Spleen (tissue), 11 donors: Measurements from ENCODE around the gene TXNDC17. TPM values are rescaled to one million over a fixed set of nuclear protein-coding genes. Genes with fewer than 3 reads are reported as not detected.

Experiments used
- DNase-seq: peaks from one replicate; pipeline ENCODE4 v3.0.0-alpha.2; 2020
- H3K27ac ChIP-seq, 8 donors: fragments of 200-600 bp; sonication (generic) in 7 of 8; 1 replicate in 4 of 8; 2 replicates in 4 of 8; pipeline versions ENCODE4 v1.5.0 to v1.8.0; 2016 to 2021; ENCODE audit warnings: inconsistent platforms in 4 of 8, mild to moderate bottlenecking in 4 of 8, moderate library complexity in 1 of 8
- H3K27me3 ChIP-seq, 7 donors: fragments of 200-600 bp; sonication (generic) in 6 of 7; replicated peaks in 1 of 7; 1 replicate in 4 of 7; 2 replicates in 3 of 7; pipeline versions ENCODE4 v1.5.0 to v1.8.0; 2016 to 2021; ENCODE audit warnings: inconsistent platforms in 3 of 7, mild to moderate bottlenecking in 1 of 7
- H3K36me3 ChIP-seq, 6 donors: fragments of 200-600 bp; sonication (generic) in 5 of 6; 1 replicate in 4 of 6; 2 replicates in 2 of 6; pipeline versions ENCODE4 v1.5.0 to v1.8.0; 2016 to 2021; ENCODE audit warnings: inconsistent platforms in 2 of 6
- H3K4me1 ChIP-seq, 6 donors: fragments of 200-600 bp; sonication (generic) in 5 of 6; 1 replicate in 3 of 6; 2 replicates in 3 of 6; pipeline versions ENCODE4 v1.5.0 to v1.8.0; 2016 to 2021; ENCODE audit warnings: inconsistent platforms in 3 of 6
- H3K4me3 ChIP-seq, 8 donors: fragments of 200-600 bp; sonication (generic) in 7 of 8; 1 replicate in 4 of 8; 2 replicates in 4 of 8; pipeline versions ENCODE4 v1.5.0 to v1.8.0; 2016 to 2021; ENCODE audit warnings: inconsistent platforms in 4 of 8, mild to moderate bottlenecking in 4 of 8, moderate library complexity in 2 of 8
- H3K9me3 ChIP-seq, 8 donors: fragments of 200-600 bp; sonication (generic) in 7 of 8; 1 replicate in 4 of 8; 2 replicates in 4 of 8; pipeline versions ENCODE4 v1.5.0 to v1.8.0; 2016 to 2021; ENCODE audit warnings: inconsistent platforms in 4 of 8
- POLR2A ChIP-seq, 3 donors: fragments of 450-650 bp; IDR thresholded peaks; one replicate each; pipeline ENCODE4 v1.5.1; 2017; ENCODE audit warnings: antibody characterized with exemption in 3 of 3, mild to moderate bottlenecking in 1 of 3
- POLR2AphosphoS5 ChIP-seq, 3 donors: sonication (generic); formaldehyde crosslinking; IDR thresholded peaks; one replicate each; pipeline ENCODE4 v1.5.1; 2017; ENCODE audit warnings: antibody characterized with exemption in 3 of 3
- WGBS, 5 donors: extraction: QIAGEN DNeasy Blood & Tissue Kit in 3 of 5; methylation state at CpG; one replicate each; pipeline versions ENCODE4 v1.1.5 to v1.1.7; 2013 to 2018; 5-methylcytosine and 5-hydroxymethylcytosine counted together
- intact Hi-C: fragments of 100-400 bp; cut with DNase I; formaldehyde crosslinking; loops from one replicate; pipeline ENCODE4 v1.15.0; 2023; ENCODE audit warnings: low total_unique reads
- polyA plus RNA-seq, 3 donors: library from polyadenylated mRNA; stranded (reverse); fragments of 200-250 nt; gene quantifications; one replicate each; pipeline ENCODE4 v1.2.1, GENCODE V29; 2013
- total RNA-seq, 7 donors: library from RNA; depleted of rRNA in 3 of 7; stranded (reverse); fragments of >200 nt in 3 of 7; fragmentation: NEBNext Ultra II Directional in 4 of 7; extraction: Animal tissue kit (Norgen Biotek cat#: 25700) in 4 of 7; gene quantifications; one replicate each; pipeline versions ENCODE4 v1.1.0 to v1.2.1, GENCODE V29; 2016 to 2021
- TF ChIP-seq, protein P1 (sequence below), 11 experiments: fragments of 200-600 bp in 7 of 11; fragments of 450-650 bp in 4 of 11; sonication (generic) in 4 of 11; IDR thresholded peaks in 8 of 11; conservative IDR thresholded peaks in 3 of 11; 1 replicate in 7 of 11; 2 replicates in 4 of 11; pipeline versions ENCODE4 v1.4.0 to v1.8.0; 2016 to 2021; ENCODE audit warnings: antibody characterized with exemption in 11 of 11, inconsistent platforms in 4 of 11, mild to moderate bottlenecking in 1 of 11
- donor health status: healthy with polysubstance abuse.
- donor health status: DM: no; HTN: no; CAD: no; lungs with moderate emphysema.
- donor health status: DM: no; HTN: no; CAD: no.
- donor health status: Bipolar disorder and iron deficiency.
- donor health status: healthy.
- donor health status: DM: no; HTN: no; CAD: no.
- donor health status: DM: yes; HTN: yes; CAD: no.

TXNDC17 gene
- total and polyA plus RNA-seq, 10 donors = 38.8 to 215 (median 84.7) TPM

DNA sequence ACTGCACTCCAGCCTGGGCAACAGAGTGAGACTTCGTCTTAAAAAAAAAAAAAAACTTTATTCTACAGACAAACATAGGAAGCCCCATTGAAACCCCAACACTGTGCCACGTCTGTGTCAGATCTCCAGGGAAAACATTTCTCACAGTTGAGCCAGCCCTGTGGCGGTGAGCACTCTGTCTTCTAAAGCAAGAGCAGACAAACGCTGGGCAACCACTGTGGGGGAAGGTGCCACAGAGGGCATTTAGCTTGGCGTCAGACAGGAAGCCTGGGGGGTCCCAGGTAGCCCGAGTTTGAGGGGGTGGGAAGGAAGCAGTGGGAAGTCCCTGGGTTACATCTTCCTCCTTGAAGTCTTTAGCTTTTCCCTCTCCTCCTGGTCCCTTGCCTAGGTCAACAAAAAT lies 26.7 kb downstream of the TXNDC17 start:
- Histone ChIP-seq H3K4me3 (no peak overlapping the region), H3K27ac (no peak overlapping the region), H3K27me3 (no peaks in the 10 kb centered on the region), H3K9me3 (no peaks in the 10 kb centered on the region), H3K4me1 (peaks cover 0 to 15% (median 6%) of the 10 kb centered on the region in 6 donors), H3K36me3 (no peaks in the 10 kb centered on the region)
- intact Hi-C loops = loop anchor here (5.0 to 10.0 kb wide), 2 partner anchors 135 to 337 kb away; no protein-coding TSS in a partner anchor
- TF ChIP-seq, protein P1, sequence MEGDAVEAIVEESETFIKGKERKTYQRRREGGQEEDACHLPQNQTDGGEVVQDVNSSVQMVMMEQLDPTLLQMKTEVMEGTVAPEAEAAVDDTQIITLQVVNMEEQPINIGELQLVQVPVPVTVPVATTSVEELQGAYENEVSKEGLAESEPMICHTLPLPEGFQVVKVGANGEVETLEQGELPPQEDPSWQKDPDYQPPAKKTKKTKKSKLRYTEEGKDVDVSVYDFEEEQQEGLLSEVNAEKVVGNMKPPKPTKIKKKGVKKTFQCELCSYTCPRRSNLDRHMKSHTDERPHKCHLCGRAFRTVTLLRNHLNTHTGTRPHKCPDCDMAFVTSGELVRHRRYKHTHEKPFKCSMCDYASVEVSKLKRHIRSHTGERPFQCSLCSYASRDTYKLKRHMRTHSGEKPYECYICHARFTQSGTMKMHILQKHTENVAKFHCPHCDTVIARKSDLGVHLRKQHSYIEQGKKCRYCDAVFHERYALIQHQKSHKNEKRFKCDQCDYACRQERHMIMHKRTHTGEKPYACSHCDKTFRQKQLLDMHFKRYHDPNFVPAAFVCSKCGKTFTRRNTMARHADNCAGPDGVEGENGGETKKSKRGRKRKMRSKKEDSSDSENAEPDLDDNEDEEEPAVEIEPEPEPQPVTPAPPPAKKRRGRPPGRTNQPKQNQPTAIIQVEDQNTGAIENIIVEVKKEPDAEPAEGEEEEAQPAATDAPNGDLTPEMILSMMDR (IDR thresholded peaks at IDR 0.05 in 8 of 11, conservative IDR thresholded peaks at IDR 0.05 in 3 of 11) = no peak
- TF ChIP-seq POLR2A (IDR thresholded peaks at IDR 0.05) (no peak), POLR2AphosphoS5 (IDR thresholded peaks at IDR 0.05) (no peak)
- no peak for DNase-seq
- WGBS, 5 donors = 31 to 36% (median 35%) methylated on average over 6 of the region's 6 CpGs

DNA sequence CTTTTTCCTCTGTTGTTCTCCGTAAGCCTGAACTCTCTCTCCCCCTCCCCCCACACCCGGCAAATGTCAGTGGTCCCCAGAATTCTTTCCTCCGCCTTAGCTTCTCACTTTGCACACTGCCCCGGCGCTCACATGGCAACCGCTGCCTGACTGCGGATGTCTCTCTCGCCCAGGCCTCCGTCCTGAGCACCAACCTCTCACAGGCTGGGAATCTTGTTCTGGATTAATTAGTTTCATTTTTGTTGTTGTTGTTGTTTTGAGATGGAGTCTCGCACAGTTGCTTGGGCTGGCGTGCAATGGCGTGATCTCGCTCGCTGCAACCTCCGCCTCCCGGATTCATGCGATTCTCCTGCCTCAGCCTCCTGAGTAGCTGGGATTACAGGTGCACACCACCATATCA lies 27.4 kb downstream of the TXNDC17 start:
- DNase-seq = no peak
- 84 to 91% (median 87%) methylated on average over 17 of the region's 17 CpGs for WGBS, 5 donors

DNA sequence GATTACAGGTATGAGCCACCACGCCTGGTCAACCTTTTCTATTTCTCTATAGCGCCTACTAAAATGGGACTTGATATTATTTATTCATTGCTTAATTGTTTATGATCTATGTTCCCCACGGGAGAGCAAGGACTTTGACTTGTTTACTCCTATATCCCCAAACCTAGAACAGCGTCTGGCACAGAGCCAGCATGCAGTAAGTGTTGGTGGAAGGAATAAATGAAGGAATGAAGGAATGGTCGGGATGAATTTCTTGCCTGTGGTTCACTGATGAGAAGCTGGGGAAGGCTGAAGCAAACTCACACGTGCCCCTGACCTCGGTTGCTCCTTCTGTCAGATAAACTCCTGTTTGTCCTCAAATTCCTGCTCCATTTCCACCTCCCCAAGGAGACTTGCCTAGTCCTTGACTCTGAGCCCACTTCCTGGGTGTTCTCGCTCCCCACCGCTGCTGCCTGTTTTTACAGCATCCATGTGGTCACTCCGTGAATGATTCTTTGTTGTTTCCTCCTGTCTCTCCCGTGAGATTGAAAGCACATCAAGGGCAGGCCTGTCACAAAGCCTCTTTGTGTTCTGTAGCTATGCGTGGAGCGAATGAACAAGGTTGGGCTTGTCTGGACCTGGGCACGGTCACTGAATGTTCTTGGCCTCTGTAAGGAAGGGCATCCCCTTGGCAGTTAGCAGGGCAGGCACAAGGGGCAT lies 28.0 kb downstream of the TXNDC17 start:
- H3K9me3 ChIP-seq = no peaks in the 10 kb centered on the region
- WGBS, 5 donors = 79 to 88% (median 85%) methylated on average over 14 of the region's 14 CpGs
- no peaks in the 10 kb centered on the region for H3K36me3 ChIP-seq
- H3K27me3 ChIP-seq = no peaks in the 10 kb centered on the region
- H3K4me3 ChIP-seq = no peak overlapping the region
- intact Hi-C loops = loop anchor here (5.0 to 10.0 kb wide), 2 partner anchors 133 to 336 kb away; no protein-coding TSS in a partner anchor
- TF ChIP-seq, protein P1 (IDR thresholded peaks at IDR 0.05 in 8 of 11, conservative IDR thresholded peaks at IDR 0.05 in 3 of 11) = no peak
- no peak for TF ChIP-seq POLR2A (IDR thresholded peaks at IDR 0.05)
- TF ChIP-seq POLR2AphosphoS5 (IDR thresholded peaks at IDR 0.05) = no peak
- H3K4me1 ChIP-seq = peaks cover 0 to 9% (median 6%) of the 10 kb centered on the region in 6 donors
- no peak for DNase-seq
- no peak overlapping the region for H3K27ac ChIP-seq

More for the DNA sequence above, 27.4 kb downstream of the TXNDC17 start:
- no peak overlapping the region for H3K4me3 ChIP-seq
- peaks cover 0 to 9% (median 6%) of the 10 kb centered on the region in 6 donors for H3K4me1 ChIP-seq
- intact Hi-C loops = loop anchor here (5.0 to 10.0 kb wide), 2 partner anchors 134 to 337 kb away; no protein-coding TSS in a partner anchor
- H3K27ac ChIP-seq = no peak overlapping the region
- H3K36me3 ChIP-seq = no peaks in the 10 kb centered on the region
- no peaks in the 10 kb centered on the region for H3K27me3 ChIP-seq
- no peaks in the 10 kb centered on the region for H3K9me3 ChIP-seq
- TF ChIP-seq, protein P1 (IDR thresholded peaks at IDR 0.05 in 8 of 11, conservative IDR thresholded peaks at IDR 0.05 in 3 of 11) = no peak
- TF ChIP-seq POLR2A (IDR thresholded peaks at IDR 0.05) (no peak), POLR2AphosphoS5 (IDR thresholded peaks at IDR 0.05) (no peak)

DNA sequence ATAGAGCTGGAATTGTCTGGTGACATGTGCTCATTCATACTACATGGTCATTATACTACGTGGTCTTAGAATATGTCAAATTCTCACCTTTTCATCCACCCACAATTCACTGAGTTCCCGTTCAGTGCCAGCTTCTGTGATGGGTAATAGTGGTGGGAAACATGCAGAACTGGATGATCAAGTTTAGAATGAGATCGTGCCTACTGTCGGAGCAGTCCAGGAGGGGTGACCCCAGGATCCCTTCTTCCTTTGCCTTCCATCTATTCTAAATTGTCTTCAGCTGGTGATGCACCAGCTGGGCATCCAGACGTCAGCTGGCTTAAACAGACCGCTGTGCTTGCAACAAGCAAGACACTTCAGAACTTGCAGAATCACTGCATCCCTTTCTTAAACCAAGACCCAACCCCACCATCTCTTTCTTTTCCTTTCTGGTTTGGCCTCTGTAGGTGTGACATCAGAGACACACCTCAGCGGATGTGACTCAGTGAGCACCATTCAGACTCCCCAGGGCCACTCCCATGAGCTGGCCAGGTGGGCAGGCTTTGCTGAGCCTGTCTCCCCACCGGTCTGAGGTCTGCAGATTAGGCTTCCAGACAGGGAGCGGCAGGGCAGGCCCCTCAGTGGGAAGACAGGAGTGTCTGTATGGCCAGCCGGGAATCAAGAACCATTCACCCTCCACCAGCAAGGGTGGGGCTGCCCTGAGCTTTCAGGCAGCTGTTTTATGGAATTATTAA lies 28.8 kb downstream of the TXNDC17 start:
- Histone ChIP-seq H3K36me3 (no peaks in the 10 kb centered on the region), H3K4me1 (peaks cover 0 to 9% (median 6%) of the 10 kb centered on the region in 6 donors), H3K27me3 (no peaks in the 10 kb centered on the region), H3K27ac (no peak overlapping the region), H3K9me3 (no peaks in the 10 kb centered on the region), H3K4me3 (no peak overlapping the region)
- no peak for DNase-seq
- intact Hi-C loops = loop anchor here (5.0 to 10.0 kb wide), 2 partner anchors 133 to 335 kb away; no protein-coding TSS in a partner anchor
- WGBS, 5 donors = 77 to 89% (median 86%) methylated on average over 10 of the region's 10 CpGs
- TF ChIP-seq POLR2AphosphoS5 (IDR thresholded peaks at IDR 0.05) (no peak), POLR2A (IDR thresholded peaks at IDR 0.05) (no peak)
- TF ChIP-seq, protein P1 (IDR thresholded peaks at IDR 0.05 in 8 of 11, conservative IDR thresholded peaks at IDR 0.05 in 3 of 11) = no peak
